ENCODE measurements around the gene SFXN1. TPM values are rescaled to one million over a fixed set of nuclear protein-coding genes. Genes with fewer than 3 reads are reported as not detected.

SFXN1 gene
- polyA plus RNA-seq, 3 donors from 2014 or later, result 24.4 to 40.3 (median 24.9) TPM

DNA sequence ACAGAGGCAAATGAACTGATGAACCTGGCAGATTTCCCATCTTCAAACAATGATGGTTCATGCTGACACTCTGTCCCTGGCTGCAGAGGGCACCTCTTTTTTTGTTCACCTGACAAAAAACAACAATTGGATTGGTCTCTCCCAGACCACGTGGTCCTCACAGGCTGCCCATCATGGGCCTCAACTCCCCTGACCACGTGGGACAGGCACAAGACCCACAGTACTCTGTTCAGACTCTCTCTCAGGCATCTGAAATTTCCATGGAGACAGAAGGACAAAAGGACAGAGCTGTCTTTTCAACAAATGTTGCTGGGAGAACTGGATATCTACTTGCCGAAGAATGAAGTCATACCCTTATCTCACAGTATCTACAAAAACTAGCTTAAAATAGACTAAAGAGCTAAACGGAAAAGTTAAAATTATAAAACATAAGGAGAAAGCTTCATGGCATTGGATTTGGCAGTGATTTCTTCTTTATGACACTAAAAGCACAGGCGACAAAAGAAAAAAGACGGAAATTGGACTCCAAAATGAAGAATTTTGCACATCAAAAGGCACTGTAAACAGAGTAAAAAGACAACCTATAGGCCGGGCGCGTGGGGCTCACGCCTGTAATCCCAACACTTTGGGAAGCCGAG is 22.1 kb upstream of the SFXN1 start:
- Mint-ChIP-seq H3K27ac (no peak overlapping the region), H3K27me3 (ENCODE audit: low read depth in 3 of 3) (peaks cover 3 to 20% (median 8%) of the 10 kb centered on the region in 3 donors)

DNA sequence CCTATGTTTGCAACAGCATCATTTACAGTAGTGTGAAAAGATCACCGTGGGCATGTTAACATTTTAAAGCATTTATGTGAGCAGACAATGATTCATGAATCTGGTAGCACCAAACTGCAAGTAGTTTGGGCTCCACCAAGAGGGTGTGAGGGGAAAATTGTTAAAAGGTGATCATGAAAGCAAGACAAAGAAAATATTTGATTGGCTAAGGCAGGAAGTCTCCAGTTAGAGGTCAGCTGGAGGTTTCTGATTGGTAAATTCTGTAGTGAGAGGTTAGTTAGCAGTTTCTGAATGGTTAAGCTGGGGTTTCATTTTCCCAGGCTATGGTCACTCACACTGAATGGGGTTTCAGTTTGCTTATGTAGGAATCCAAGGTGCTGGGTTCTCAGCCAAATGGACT is 20.9 kb upstream of the SFXN1 start:
- H3K4me1 Mint-ChIP-seq, result no peaks in the 10 kb centered on the region
- H3K27me3 Mint-ChIP-seq (ENCODE audit: low read depth in 3 of 3), result peaks cover 3 to 19% (median 6%) of the 10 kb centered on the region in 3 donors
- no peak for DNase-seq
- no peak overlapping the region for H3K4me3 Mint-ChIP-seq
- no peaks in the 10 kb centered on the region for H3K9me3 Mint-ChIP-seq
- no peaks in the 10 kb centered on the region for H3K36me3 Mint-ChIP-seq
- no peak overlapping the region for H3K27ac Mint-ChIP-seq

More for the DNA sequence above, 22.1 kb upstream of the SFXN1 start:
- no peak for DNase-seq
- no peaks in the 10 kb centered on the region for H3K4me1 Mint-ChIP-seq
- H3K9me3 Mint-ChIP-seq, result no peaks in the 10 kb centered on the region
- H3K4me3 Mint-ChIP-seq, result no peak overlapping the region
- no peaks in the 10 kb centered on the region for H3K36me3 Mint-ChIP-seq

- Mint-ChIP-seq H3K27me3 (ENCODE audit: low read depth in 3 of 3) (peaks cover 0 to 11% (median 2%) of the 10 kb centered on the region in 3 donors), H3K4me1 (peaks cover 6 to 7% of the 10 kb centered on the region in 2 donors), H3K4me3 (no peak overlapping the region), H3K9me3 (no peaks in the 10 kb centered on the region), H3K36me3 (no peaks in the 10 kb centered on the region), H3K27ac (no peak overlapping the region)
- DNase-seq, result no peak
Measured at GRCh38 chr5:175460126-175460525, 18.2 kb upstream of the SFXN1 start.

DNA sequence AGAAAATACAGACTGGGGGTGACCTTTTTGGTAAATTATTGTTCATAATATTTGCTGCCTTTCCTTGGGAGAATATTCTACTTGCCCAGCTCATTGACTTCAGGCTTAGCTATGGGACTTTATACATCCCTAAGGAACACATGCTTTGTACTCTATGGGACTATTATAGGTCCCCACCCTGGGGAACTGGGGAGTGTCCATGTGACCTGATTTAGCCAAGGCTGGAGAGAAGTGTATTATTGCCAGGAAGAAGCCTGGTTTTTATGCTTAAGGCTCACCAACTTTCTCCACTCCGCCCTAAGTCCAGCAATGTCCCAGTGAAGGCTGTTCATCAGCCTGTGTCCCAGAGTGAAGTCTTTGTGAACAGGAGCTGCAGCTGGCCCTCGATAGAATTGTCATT is 17.8 kb upstream of the SFXN1 start:
- DNase-seq, result no peak
- Mint-ChIP-seq H3K36me3 (no peaks in the 10 kb centered on the region), H3K27ac (no peak overlapping the region), H3K27me3 (ENCODE audit: low read depth in 3 of 3) (peaks cover 0 to 13% (median 2%) of the 10 kb centered on the region in 3 donors), H3K9me3 (no peaks in the 10 kb centered on the region), H3K4me3 (no peak overlapping the region), H3K4me1 (peaks cover 7% of the 10 kb centered on the region in 2 donors)

DNA sequence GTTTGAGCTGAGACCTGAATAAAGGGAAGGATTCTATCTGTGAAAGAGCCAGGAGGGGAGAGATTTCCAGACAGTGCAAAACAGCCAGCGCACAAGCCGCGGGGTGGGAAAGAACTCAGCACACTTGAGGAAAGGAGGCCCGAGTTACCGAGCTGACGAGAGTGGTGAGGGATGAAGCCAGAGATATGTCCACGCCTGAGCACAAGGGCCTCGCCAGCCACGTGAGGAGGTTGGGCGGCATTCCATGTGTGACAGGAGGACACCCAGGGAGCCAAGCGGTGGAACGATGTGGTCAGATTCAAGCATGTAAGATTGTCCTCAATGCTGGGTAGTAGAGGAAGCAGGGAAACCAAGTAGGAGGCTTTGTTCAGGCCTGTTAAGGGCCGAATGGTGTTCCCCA is 17.0 kb upstream of the SFXN1 start:
- no peak overlapping the region for H3K27ac Mint-ChIP-seq
- peaks cover 7% of the 10 kb centered on the region in 2 donors for H3K4me1 Mint-ChIP-seq
- H3K27me3 Mint-ChIP-seq (ENCODE audit: low read depth in 3 of 3), result peaks cover 2 to 12% (median 2%) of the 10 kb centered on the region in 3 donors
- H3K9me3 Mint-ChIP-seq, result no peaks in the 10 kb centered on the region
- DNase-seq, result no peak
- no peaks in the 10 kb centered on the region for H3K36me3 Mint-ChIP-seq
- no peak overlapping the region for H3K4me3 Mint-ChIP-seq

DNA sequence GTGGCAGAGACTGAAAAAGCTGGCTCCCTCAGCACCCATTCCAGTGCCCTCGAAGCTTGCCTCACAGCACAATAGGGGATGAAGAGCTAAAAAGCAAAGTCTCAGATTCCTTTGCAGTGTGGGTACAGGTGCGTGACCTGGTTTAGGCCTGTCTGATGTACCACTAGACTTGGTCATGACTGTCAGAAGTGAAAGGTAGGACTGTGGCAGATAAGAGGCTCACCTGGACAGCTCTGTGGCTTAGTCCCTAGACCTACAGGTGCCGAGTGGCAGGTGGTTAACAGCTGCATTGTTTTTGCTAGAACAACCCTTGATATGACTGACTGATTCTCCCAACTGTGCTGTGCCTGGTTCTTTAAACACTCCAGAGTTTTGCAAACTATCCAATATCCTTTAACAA is 14.7 kb upstream of the SFXN1 start:
- Mint-ChIP-seq H3K27ac (no peak overlapping the region), H3K4me3 (no peak overlapping the region), H3K27me3 (ENCODE audit: low read depth in 3 of 3) (peaks cover 2 to 5% (median 3%) of the 10 kb centered on the region in 3 donors), H3K4me1 (peaks cover 7% of the 10 kb centered on the region in 2 donors), H3K9me3 (no peaks in the 10 kb centered on the region), H3K36me3 (no peaks in the 10 kb centered on the region)
- DNase-seq, result no peak

GRCh38 chr5:175464074-175464941 is 14.1 kb upstream of the SFXN1 start:
- DNase-seq, result peak; percentile 6 to 28 (median 24)
- Mint-ChIP-seq H3K9me3 (no peaks in the 10 kb centered on the region), H3K4me1 (peaks cover 7% of the 10 kb centered on the region in 2 donors), H3K27me3 (ENCODE audit: low read depth in 3 of 3) (peaks cover 1 to 5% (median 3%) of the 10 kb centered on the region in 3 donors), H3K4me3 (no peak overlapping the region), H3K27ac (no peak overlapping the region), H3K36me3 (no peaks in the 10 kb centered on the region)

GRCh38 chr5:175464942-175465233 is 13.5 kb upstream of the SFXN1 start:
- H3K36me3 Mint-ChIP-seq, result no peaks in the 10 kb centered on the region
- peaks cover 7% of the 10 kb centered on the region in 2 donors for H3K4me1 Mint-ChIP-seq
- H3K27me3 Mint-ChIP-seq (ENCODE audit: low read depth in 3 of 3), result peaks cover 1 to 5% (median 3%) of the 10 kb centered on the region in 3 donors
- no peak overlapping the region for H3K27ac Mint-ChIP-seq
- no peak for DNase-seq
- no peak overlapping the region for H3K4me3 Mint-ChIP-seq
- no peaks in the 10 kb centered on the region for H3K9me3 Mint-ChIP-seq

- Mint-ChIP-seq H3K27ac (no peak overlapping the region), H3K4me1 (peaks cover 7% of the 10 kb centered on the region in 2 donors), H3K4me3 (no peak overlapping the region), H3K9me3 (no peaks in the 10 kb centered on the region), H3K36me3 (no peaks in the 10 kb centered on the region), H3K27me3 (ENCODE audit: low read depth in 3 of 3) (peaks cover 1 to 5% (median 5%) of the 10 kb centered on the region in 3 donors)
- no peak for DNase-seq
Measured at GRCh38 chr5:175465282-175465681, 13.1 kb upstream of the SFXN1 start.

- no peak overlapping the region for H3K27ac Mint-ChIP-seq
- H3K4me3 Mint-ChIP-seq, result no peak overlapping the region
- no peak for DNase-seq
- peaks cover 7% of the 10 kb centered on the region in 2 donors for H3K4me1 Mint-ChIP-seq
- H3K36me3 Mint-ChIP-seq, result no peaks in the 10 kb centered on the region
- H3K9me3 Mint-ChIP-seq, result no peaks in the 10 kb centered on the region
- peaks cover 1 to 5% (median 5%) of the 10 kb centered on the region in 3 donors for H3K27me3 Mint-ChIP-seq (ENCODE audit: low read depth in 3 of 3)
Measured at GRCh38 chr5:175466700-175467318, 11.6 kb upstream of the SFXN1 start.

DNA sequence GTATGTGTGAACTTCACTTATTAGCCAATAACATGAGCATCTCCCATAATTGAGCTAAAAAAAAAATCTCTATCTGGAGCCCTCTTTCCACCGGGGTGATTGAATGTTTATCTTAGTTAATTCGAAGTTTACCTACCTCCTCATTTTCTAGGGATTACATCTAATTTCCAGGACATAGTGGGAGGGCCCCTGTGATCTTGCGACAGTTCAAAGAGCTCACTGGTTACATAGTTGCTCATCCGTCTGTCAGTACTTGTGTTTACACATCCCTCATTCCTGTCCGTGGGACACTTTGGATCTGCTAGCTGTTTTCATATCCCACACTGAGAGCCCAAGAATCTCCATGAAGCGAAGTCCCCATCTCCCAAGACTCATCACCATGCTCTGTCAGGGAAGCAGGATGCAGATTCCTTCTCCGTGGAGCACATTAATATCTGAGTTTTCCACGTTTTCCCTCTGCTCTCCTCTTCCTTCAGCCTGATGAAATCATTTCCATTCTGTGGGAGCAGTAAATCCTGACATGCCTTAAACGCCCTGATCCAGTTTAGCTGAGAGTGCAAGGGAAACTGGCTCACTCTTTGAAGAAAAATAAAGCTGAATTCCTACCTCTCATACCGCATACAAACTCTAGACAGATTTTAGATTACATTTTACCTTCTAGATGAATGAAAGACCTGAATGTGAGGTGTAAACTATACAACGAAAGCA is 10.2 kb upstream of the SFXN1 start:
- no peak overlapping the region for H3K27ac Mint-ChIP-seq
- peaks cover 7% of the 10 kb centered on the region in 2 donors for H3K4me1 Mint-ChIP-seq
- H3K36me3 Mint-ChIP-seq, result no peaks in the 10 kb centered on the region
- DNase-seq, result no peak
- H3K27me3 Mint-ChIP-seq (ENCODE audit: low read depth in 3 of 3), result peaks cover 1 to 5% (median 5%) of the 10 kb centered on the region in 3 donors
- H3K4me3 Mint-ChIP-seq, result no peak overlapping the region
- H3K9me3 Mint-ChIP-seq, result no peaks in the 10 kb centered on the region

DNA sequence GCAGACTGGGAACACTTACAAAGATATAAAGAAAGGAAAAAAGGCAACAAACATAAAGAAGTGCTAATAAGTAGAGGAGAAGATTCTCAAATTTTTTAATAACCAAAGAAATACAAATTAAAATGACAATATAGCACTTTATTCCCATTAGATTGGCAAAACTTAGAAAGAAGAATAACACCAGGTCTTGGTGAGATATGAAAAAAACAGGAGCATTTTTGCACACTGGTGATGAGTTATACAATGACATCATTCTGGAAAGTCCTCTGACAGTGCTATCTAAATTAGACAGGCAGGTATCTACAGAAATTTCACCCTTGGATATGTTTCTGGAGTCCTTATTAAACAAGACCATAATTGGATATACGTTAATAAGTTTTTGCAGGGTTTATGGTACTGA is 9.5 kb upstream of the SFXN1 start:
- no peak overlapping the region for H3K4me3 Mint-ChIP-seq
- peaks cover 7% of the 10 kb centered on the region in 2 donors for H3K4me1 Mint-ChIP-seq

DNA sequence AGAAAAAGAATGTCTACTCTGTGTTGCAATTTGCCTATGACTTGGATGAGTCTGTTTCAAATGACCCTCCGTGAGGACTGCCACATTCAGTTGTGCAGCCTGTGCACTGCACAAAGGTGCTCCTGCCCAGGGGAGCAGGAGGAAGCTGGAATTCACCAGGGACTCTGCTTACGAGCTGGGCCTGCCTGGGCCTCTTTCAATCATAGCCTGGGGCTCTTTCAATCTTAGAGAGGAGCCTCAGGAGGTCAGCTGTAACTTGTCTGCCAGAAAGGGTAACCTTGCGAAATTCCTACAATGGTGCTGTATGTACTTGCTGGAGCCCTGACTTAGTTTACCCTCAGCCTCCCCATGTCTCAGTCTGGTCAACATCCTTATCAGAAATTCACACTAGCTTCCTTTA is 8.4 kb upstream of the SFXN1 start:
- H3K36me3 Mint-ChIP-seq, result no peaks in the 10 kb centered on the region
- no peaks in the 10 kb centered on the region for H3K9me3 Mint-ChIP-seq
- DNase-seq, result no peak
- no peak overlapping the region for H3K27ac Mint-ChIP-seq
- H3K4me1 Mint-ChIP-seq, result peaks cover under 1 to 2% of the 10 kb centered on the region in 2 donors
- H3K27me3 Mint-ChIP-seq (ENCODE audit: low read depth in 3 of 3), result peaks cover 1 to 5% (median 5%) of the 10 kb centered on the region in 3 donors
- no peak overlapping the region for H3K4me3 Mint-ChIP-seq

More for the DNA sequence above, 9.5 kb upstream of the SFXN1 start:
- H3K27ac Mint-ChIP-seq, result no peak overlapping the region
- no peak for DNase-seq
- peaks cover 1 to 5% (median 5%) of the 10 kb centered on the region in 3 donors for H3K27me3 Mint-ChIP-seq (ENCODE audit: low read depth in 3 of 3)
- H3K9me3 Mint-ChIP-seq, result no peaks in the 10 kb centered on the region
- no peaks in the 10 kb centered on the region for H3K36me3 Mint-ChIP-seq
